ENCODE data around the gene NCAPG.

NCAPG gene

GRCh38 chr4:17780501-17781299 lies 30.1 kb upstream of the NCAPG start:
- H3K4me3 ChIP-seq (ENCODE audit: low read depth, low read length) = peak overlapping the region; percentile 47
- TF ChIP-seq CTCF (IDR thresholded peaks at IDR 0.05; ENCODE audit: low read depth, low read length) = no peak

DNA sequence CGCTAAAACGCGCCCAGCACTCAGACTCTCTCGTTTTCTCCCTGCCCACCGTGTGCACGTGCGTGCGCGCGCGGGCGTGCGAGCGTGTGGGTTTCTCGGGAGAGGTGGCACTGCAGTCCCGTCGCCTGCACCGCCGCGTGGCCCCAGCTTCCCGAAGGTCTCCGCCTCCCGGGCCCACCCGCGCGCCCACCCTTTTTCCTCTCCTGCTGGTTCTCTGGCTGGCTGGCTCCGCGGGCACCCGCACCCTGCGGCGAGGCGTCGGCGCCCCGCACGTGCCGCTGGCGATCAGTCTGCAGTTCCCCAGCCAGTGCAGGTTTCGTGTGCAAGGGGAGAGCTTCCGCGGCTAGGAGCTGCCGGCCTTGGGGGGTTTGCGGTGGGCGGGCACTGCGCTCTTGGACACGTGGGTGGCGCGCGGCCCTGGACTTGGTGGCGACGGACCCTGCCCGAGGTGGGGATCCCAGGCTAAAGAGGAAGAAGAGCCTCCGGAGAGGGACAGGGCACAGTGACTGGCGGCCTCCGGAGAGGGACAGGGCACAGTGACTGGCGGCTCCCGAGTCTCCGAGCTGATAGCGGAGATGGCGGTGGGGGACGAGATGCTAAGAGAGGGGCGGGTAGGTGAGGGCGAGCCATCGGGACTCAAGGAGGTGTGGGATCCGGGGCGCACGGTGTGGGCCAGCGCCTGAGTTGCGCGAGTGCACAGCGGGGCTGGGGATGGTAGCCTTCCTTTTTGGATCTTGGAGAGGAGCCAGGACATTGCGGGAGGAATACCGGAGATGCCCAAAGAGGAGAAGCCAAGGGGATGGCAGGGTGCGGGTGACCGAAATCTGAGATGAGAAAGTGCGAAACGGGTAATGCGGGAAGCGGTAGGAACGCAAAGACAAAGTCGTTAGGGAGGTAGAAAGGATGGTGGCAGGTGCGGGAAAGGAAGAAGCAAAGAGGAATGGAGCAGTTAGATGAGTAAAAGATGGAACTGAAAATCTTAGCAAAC lies 29.2 kb upstream of the NCAPG start, which contains the start of gene FAM184B:
Gene FAM184B (minus strand): TSS at position 322 of the 988 bp plus-strand sequence. CDS start 322 bp downstream, outside the sequence.
- H3K4me3 ChIP-seq (ENCODE audit: low read depth, low read length) = peak within 1 kb of the TSS; percentile 47
- TF ChIP-seq CTCF (IDR thresholded peaks at IDR 0.05; ENCODE audit: low read depth, low read length) = no peak

GRCh38 chr4:17785858-17786257 lies 24.9 kb upstream of the NCAPG start:
- no peak overlapping the region for H3K4me3 ChIP-seq (ENCODE audit: low read depth, low read length)

DNA sequence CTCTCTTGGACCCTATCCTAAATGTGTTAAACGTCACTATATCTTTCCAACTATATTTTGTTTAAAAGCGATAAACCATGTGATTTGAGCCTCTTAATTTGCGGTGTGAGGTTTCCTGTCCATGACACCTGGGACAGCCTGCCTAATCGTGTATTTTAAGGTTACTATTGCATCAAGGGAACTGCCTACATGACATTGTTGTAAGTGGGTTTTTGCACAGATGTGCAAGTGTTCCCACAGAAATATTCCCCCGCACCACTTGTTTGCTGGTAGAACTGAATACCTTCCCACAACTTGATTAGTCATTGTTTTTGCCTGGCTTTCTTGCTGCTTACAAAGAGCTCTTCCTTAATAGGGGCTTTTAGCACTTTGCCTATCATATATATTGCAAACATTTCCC lies 24.2 kb upstream of the NCAPG start:
- TF ChIP-seq CTCF (IDR thresholded peaks at IDR 0.05; ENCODE audit: low read depth, low read length) = no peak

More at GRCh38 chr4:17785858-17786257, 24.9 kb upstream of the NCAPG start:
- TF ChIP-seq CTCF (IDR thresholded peaks at IDR 0.05; ENCODE audit: low read depth, low read length) = no peak

DNA sequence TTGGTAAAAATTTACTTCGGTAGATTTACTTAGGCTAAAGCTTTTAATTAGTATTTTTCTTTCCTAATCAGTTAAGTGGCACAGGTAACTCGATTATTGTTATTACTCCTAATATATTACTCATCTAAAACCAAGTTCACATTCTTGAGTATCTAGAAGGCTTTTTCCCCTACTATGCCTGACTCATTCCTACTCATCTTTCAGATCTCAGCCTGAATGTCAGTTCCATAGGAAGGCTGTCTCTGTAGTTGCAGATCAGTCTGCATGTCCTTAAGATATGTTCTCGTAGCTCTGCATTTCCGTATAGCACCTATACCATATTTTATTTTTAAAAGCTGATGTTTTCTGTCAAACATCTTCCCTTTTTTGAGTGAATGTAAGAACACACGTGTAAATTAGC lies 23.5 kb upstream of the NCAPG start:
- TF ChIP-seq CTCF (IDR thresholded peaks at IDR 0.05; ENCODE audit: low read depth, low read length) = no peak
- no peak overlapping the region for H3K4me3 ChIP-seq (ENCODE audit: low read depth, low read length)

More for the DNA sequence above, 24.2 kb upstream of the NCAPG start:
- H3K4me3 ChIP-seq (ENCODE audit: low read depth, low read length) = no peak overlapping the region

- TF ChIP-seq CTCF (IDR thresholded peaks at IDR 0.05; ENCODE audit: low read depth, low read length) = no peak
- H3K4me3 ChIP-seq (ENCODE audit: low read depth, low read length) = no peak overlapping the region
Measured at GRCh38 chr4:17788956-17789355, 21.8 kb upstream of the NCAPG start.

All from WI38 (cell line).